ENCODE measurements around the gene TSPAN1.

- TF ChIP-seq, protein P1, sequence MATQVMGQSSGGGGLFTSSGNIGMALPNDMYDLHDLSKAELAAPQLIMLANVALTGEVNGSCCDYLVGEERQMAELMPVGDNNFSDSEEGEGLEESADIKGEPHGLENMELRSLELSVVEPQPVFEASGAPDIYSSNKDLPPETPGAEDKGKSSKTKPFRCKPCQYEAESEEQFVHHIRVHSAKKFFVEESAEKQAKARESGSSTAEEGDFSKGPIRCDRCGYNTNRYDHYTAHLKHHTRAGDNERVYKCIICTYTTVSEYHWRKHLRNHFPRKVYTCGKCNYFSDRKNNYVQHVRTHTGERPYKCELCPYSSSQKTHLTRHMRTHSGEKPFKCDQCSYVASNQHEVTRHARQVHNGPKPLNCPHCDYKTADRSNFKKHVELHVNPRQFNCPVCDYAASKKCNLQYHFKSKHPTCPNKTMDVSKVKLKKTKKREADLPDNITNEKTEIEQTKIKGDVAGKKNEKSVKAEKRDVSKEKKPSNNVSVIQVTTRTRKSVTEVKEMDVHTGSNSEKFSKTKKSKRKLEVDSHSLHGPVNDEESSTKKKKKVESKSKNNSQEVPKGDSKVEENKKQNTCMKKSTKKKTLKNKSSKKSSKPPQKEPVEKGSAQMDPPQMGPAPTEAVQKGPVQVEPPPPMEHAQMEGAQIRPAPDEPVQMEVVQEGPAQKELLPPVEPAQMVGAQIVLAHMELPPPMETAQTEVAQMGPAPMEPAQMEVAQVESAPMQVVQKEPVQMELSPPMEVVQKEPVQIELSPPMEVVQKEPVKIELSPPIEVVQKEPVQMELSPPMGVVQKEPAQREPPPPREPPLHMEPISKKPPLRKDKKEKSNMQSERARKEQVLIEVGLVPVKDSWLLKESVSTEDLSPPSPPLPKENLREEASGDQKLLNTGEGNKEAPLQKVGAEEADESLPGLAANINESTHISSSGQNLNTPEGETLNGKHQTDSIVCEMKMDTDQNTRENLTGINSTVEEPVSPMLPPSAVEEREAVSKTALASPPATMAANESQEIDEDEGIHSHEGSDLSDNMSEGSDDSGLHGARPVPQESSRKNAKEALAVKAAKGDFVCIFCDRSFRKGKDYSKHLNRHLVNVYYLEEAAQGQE (IDR thresholded peaks at IDR 0.05; ENCODE audit: low read depth): no peak
- TF ChIP-seq EP300 (IDR thresholded peaks at IDR 0.05; ENCODE audit: borderline replicate concordance): no peak
- TF ChIP-seq RAD21 (IDR thresholded peaks at IDR 0.05; ENCODE audit: low read depth): no peak
- TF ChIP-seq USF1 (IDR thresholded peaks at IDR 0.05): no peak
- no peak for TF ChIP-seq TCF12 (IDR thresholded peaks at IDR 0.05; ENCODE audit: low read depth)
- TF ChIP-seq ZBTB7A (IDR thresholded peaks at IDR 0.05; ENCODE audit: low read depth): no peak
- no peak for TF ChIP-seq EGR1 (IDR thresholded peaks at IDR 0.05)
- 0 out of 2 replicates have a peak, but pooled peaks have one; percentile 16 for TF ChIP-seq MAX (IDR thresholded peaks at IDR 0.05)
- 0 out of 2 replicates have a peak, but pooled peaks have one; percentile 8 for TF ChIP-seq YY1 (IDR thresholded peaks at IDR 0.05; ENCODE audit: low read depth)
- no peak for TF ChIP-seq NFIC (IDR thresholded peaks at IDR 0.05)
- TF ChIP-seq CREB1 (IDR thresholded peaks at IDR 0.05; ENCODE audit: low read depth): no peak
- no peak for TF ChIP-seq TAF1 (IDR thresholded peaks at IDR 0.05; ENCODE audit: low read depth)
- TF ChIP-seq CEBPB (IDR thresholded peaks at IDR 0.05): no peak
Observed at GRCh38 chr1:46133781-46134350, 41.0 kb upstream of the TSPAN1 start.
